Cardiac atrium fibroblast (primary cell): Measurements from ENCODE around the gene IGFBPL1. TPM values are rescaled to one million over a fixed set of nuclear protein-coding genes. Genes with fewer than 3 reads are reported as not detected.

Source experiments
- total RNA-seq: library from RNA; depleted of rRNA; stranded (reverse); fragments of >200 nt; gene quantifications from 2 replicates; pipeline ENCODE4 v1.2.3, GENCODE V29; 2015

The IGFBPL1 gene, protein sequence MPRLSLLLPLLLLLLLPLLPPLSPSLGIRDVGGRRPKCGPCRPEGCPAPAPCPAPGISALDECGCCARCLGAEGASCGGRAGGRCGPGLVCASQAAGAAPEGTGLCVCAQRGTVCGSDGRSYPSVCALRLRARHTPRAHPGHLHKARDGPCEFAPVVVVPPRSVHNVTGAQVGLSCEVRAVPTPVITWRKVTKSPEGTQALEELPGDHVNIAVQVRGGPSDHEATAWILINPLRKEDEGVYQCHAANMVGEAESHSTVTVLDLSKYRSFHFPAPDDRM
- total RNA-seq: not detected in 2 replicates

GRCh38 chr9:38423973-38424843 lies at the start of gene IGFBPL1:
Gene IGFBPL1, minus strand, starts transcription at chr9:38424454. Its CDS starts 30 bp downstream, at chr9:38424424.

DNA sequence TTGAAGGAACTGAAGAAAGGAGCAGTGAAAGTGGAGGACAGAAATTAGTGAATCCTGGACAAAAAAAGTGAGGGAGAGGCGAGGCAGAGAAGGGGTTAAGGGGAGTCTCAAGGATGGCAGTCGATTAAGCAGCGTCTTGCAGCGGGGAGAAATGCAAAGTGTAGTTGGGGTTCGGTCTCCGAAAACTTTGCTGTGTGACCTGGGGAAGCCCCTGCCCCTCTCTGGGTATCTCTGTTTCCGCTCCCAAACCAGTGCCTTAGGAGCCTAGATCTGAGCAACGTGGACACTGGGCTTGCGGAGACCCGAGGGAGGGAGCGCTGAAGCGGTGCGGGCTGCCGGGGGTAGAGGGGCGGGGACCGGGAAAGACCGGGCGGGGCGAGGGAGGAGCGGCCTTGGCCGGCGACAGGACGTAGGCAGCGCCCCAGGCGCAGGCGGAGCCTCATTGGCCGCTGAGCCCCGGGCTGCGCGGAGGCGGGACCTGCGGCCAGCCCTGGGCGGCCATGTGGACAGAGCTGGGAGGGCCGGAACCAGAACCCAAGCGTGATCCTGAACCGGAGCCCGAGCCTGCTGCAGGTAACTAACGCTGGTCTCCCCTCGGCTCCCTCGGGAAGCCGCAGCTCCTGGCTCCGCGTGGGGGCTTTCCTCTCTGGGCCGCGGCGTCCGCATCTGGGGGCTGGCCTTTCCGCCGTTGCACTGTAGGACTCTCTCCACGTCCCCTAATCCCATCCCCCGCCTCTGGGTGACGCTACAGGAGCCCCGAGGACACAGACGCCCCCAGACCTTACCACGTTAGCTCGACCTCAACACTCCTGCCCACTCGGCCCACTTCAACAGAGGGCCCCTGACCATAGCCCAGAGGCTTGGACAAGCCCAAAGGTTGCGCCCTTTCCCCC lies 31.8 kb downstream of the IGFBPL1 start, which contains the start of gene ALDH1B1:
Gene ALDH1B1 (plus strand): TSS at position 468 of the 893 bp plus-strand sequence. CDS start 3,047 bp downstream, outside the sequence.

Other genes starting within 250 kb of the IGFBPL1 start
- gene ALDH1B1, start 31.8 kb downstream of the IGFBPL1 start, total RNA-seq: 16.2 and 26.1 TPM in 2 replicates
- not detected in 2 replicates for gene ANKRD18A, start 196.1 kb upstream of the IGFBPL1 start, total RNA-seq